ENCODE measurements around the gene SART3. TPM values are rescaled to one million over a fixed set of nuclear protein-coding genes. Genes with fewer than 3 reads are reported as not detected.
"Not testable (repeated sequence)": the region's sequence is repeated elsewhere in the genome, so short reads cannot be mapped to it uniquely, and the experiment has no call there.

The SART3 gene
- total and polyA plus RNA-seq, 5 experiments from 2014 or later, result 33.3 to 95.7 (median 36.6) TPM

- peaks cover 17 to 83% (median 57%) of the 10 kb centered on the region in 4 donors for H3K4me1 Mint-ChIP-seq
- peak; percentile 71 to 93 (median 86) for DNase-seq
- no peaks in the 10 kb centered on the region for H3K9me3 Mint-ChIP-seq
- H3K27me3 Mint-ChIP-seq, result no peaks in the 10 kb centered on the region
- H3K4me3 Mint-ChIP-seq, result peak overlapping the region; percentile 97 to 100 (median 100)
- POLR2A ChIA-PET, result interaction anchor here (1.0 to 11.6 kb wide), 10 partner anchors 14 to 294 kb away, joined by 3 to 217 read pairs (median 8); partner anchors contain the start of genes SELPLG and SSH1
- peak; percentile 60 to 65 for ATAC-seq
- H3K27ac Mint-ChIP-seq, result peak overlapping the region; percentile 92 to 100 (median 100)
- H3K36me3 Mint-ChIP-seq, result peaks cover 4 to 46% (median 14%) of the 10 kb centered on the region in 3 donors
These were observed 2.3 kb upstream of the SART3 start for GRCh38 chr12:108563136-108563803.

DNA sequence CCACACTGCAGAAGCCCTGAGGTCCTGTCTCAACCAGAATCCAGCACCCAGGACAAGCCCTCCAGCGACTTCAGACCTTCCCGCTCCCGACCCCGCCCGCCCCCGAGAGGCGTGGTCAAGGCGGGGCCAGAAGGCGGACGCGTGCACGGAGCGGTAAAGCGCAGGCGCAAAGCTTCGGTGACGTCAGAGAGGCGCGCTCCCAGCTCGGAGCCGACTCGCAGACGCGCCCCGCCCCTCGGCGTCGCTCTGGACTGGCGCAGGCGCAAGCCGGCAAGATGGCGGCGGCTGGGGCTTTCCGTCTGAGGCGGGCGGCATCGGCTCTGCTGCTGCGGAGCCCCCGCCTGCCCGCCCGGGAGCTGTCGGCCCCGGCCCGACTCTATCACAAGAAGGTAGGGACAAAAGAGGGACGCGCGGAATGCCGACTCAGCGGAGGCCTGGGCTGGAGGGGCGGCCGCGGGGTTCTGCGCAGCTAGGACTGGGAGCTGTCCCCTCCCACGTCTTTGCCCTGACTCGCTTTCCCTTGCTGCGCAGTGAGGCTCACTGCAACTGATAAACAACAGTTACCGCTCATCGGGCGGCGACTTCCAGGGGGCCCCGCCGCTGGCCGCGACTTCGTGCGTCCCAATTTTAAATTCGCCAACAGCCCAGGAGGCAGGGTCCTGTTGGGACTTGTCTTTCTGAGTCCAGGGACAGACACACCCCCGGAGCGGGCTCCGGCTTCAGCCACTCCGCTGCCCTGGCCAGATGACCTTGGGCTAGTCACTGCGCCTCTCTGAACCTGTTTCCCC, 1.6 kb upstream of the SART3 start, which contains the start of gene ISCU:
Gene ISCU (plus strand): TSS at position 249 of the 788 bp plus-strand sequence. CDS start 27 bp downstream, at position 276.
- DNase-seq, result peak; percentile 97 to 100 (median 99)
- Mint-ChIP-seq H3K27me3 (no peaks in the 10 kb centered on the region), H3K36me3 (peaks cover 4 to 47% (median 13%) of the 10 kb centered on the region in 3 donors), H3K4me1 (peaks cover 18 to 83% (median 55%) of the 10 kb centered on the region in 4 donors), H3K4me3 (peak within 1 kb of the TSS; percentile 97 to 100 (median 100)), H3K27ac (peak within 1 kb of the TSS; percentile 98 to 100 (median 100)), H3K9me3 (no peaks in the 10 kb centered on the region)
- POLR2A ChIA-PET, result interaction anchor here (0.6 to 11.6 kb wide), 18 partner anchors 12 to 491 kb away, joined by 3 to 217 read pairs (median 3); partner anchors contain the start of genes SELPLG and SSH1
- ATAC-seq, result peak; percentile 67 to 72

GRCh38 chr12:108561852-108562347, 927 bp upstream of the SART3 start:
- Mint-ChIP-seq H3K36me3 (peaks cover 4 to 43% (median 11%) of the 10 kb centered on the region in 3 donors), H3K4me1 (peaks cover 20 to 83% (median 55%) of the 10 kb centered on the region in 4 donors)
- ATAC-seq, result peak in 1 of 2 donors; percentile 3

DNA sequence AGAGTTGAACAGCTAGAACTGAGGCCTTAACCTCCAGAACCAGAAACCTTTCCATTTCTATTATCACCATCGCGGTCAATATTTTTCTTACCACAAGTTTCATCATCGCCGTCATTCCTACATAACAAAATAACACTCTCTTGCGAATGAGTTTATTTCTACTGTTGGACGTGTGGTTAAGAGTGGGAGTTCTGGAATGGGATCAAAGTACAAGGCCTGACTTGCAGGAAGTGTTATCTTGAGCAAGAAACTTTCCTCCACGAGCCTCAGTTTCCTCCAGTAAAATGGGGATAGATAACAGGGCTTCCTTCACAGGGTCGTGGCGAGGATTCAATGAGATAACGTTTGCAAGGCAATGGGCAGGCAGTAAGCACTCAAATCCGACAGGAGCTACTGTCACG, 652 bp downstream of the SART3 start:
- H3K9me3 Mint-ChIP-seq, result no peaks in the 10 kb centered on the region
- H3K27me3 Mint-ChIP-seq, result no peaks in the 10 kb centered on the region
- ATAC-seq (no peak), DNase-seq (no peak)
- peak overlapping the region; percentile 97 to 100 (median 100) for H3K4me3 Mint-ChIP-seq
- peak overlapping the region; percentile 98 to 100 (median 100) for H3K27ac Mint-ChIP-seq
- POLR2A ChIA-PET, result interaction anchor here (0.6 to 11.6 kb wide), 11 partner anchors 19 to 1604 kb away, joined by 3 to 217 read pairs (median 4); partner anchors contain the start of genes SELPLG, SSH1, TMEM263 and USP30
- H3K4me1 Mint-ChIP-seq, result peaks cover 23 to 84% (median 54%) of the 10 kb centered on the region in 4 donors
- peaks cover 4 to 40% (median 8%) of the 10 kb centered on the region in 3 donors for H3K36me3 Mint-ChIP-seq

More at GRCh38 chr12:108561852-108562347, 927 bp upstream of the SART3 start:
- H3K9me3 Mint-ChIP-seq, result no peaks in the 10 kb centered on the region
- peak overlapping the region; percentile 98 to 100 (median 100) for H3K27ac Mint-ChIP-seq
- POLR2A ChIA-PET, result interaction anchor here (0.6 to 11.6 kb wide), 18 partner anchors 12 to 491 kb away, joined by 3 to 217 read pairs (median 4); partner anchors contain the start of genes SELPLG and SSH1
- no peaks in the 10 kb centered on the region for H3K27me3 Mint-ChIP-seq
- H3K4me3 Mint-ChIP-seq, result peak overlapping the region; percentile 97 to 100 (median 100)
- peak in 1 of 10 donors; percentile 4 for DNase-seq

DNA sequence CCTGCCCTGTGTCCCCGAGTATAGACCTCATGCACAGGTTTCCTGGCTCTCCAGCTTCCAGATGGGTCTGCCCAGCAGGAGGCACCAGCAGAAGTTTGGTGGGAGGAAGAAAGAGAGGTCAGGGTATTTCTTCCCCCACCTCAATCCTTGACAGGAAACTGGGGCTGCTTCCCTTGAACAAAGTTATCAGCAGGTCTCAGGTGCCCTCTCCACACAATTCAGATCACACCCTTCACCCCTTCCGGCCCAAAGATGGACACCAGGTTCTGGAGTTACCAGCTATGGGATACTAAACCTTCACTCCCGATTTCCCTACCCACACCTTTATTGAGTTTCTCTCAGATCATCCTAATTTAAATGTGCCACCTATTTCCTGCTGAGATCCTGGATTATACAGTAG, 1.2 kb downstream of the SART3 start:
- Mint-ChIP-seq H3K4me1 (peaks cover 25 to 84% (median 58%) of the 10 kb centered on the region in 4 donors), H3K27ac (peak overlapping the region; percentile 98 to 100 (median 100)), H3K4me3 (peak overlapping the region; percentile 97 to 100 (median 100)), H3K36me3 (peaks cover 4 to 39% (median 8%) of the 10 kb centered on the region in 3 donors), H3K9me3 (no peaks in the 10 kb centered on the region), H3K27me3 (no peaks in the 10 kb centered on the region)
- POLR2A ChIA-PET, result interaction anchor here (0.6 to 11.6 kb wide), 5 partner anchors 18 to 493 kb away, joined by 3 to 217 read pairs (median 4); partner anchors contain the start of genes SELPLG, SSH1 and USP30
- no peak for DNase-seq
- ATAC-seq, result no peak

- POLR2A ChIA-PET, result interaction anchor here (0.7 to 11.6 kb wide), 2 partner anchors 74 to 903 kb away, joined by 4 to 217 read pairs; partner anchors contain the start of gene SELPLG
- Mint-ChIP-seq H3K27me3 (no peaks in the 10 kb centered on the region), H3K36me3 (peaks cover 4 to 34% (median 6%) of the 10 kb centered on the region in 3 donors), H3K27ac (peak overlapping the region in 8 of 10 donors; percentile 43 to 100 (median 76)), H3K4me3 (peak overlapping the region; percentile 65 to 100 (median 99)), H3K4me1 (peaks cover 25 to 82% (median 61%) of the 10 kb centered on the region in 4 donors), H3K9me3 (no peaks in the 10 kb centered on the region)
- DNase-seq (no peak), ATAC-seq (no peak)
These were observed 1.8 kb downstream of the SART3 start for GRCh38 chr12:108559007-108559655.

GRCh38 chr12:108555383-108555782, 5.6 kb downstream of the SART3 start:
- peaks cover 0 to 44% (median 3%) of the 10 kb centered on the region in 3 donors for H3K36me3 Mint-ChIP-seq
- H3K9me3 Mint-ChIP-seq, ATAC-seq, H3K27ac Mint-ChIP-seq, DNase-seq, POLR2A ChIA-PET, H3K27me3 Mint-ChIP-seq: not testable (repeated sequence)
- H3K4me3 Mint-ChIP-seq, result peak overlapping the region in 6 of 10 donors; percentile 7 to 42 (median 34)
- peaks cover 37 to 91% (median 81%) of the 10 kb centered on the region in 4 donors for H3K4me1 Mint-ChIP-seq

DNA sequence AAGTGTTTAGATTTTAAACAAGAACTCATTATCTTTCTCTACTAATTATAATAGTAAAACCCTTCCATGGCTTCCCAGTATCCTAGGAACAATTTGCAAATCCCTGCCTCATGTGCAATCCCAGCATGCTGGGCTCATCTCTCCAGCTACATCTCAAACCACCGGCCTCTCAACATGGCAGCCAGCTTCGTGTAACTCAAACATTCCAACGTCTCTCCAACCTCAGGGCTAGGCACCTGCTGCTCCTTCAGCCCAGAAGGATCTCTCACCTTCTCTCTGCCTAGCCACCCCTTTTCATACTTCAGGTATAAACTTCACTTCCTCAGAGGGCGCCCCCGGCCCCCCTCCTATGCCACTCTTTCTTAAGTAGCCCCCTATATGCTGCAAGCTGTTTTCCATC, 7.2 kb downstream of the SART3 start:
- H3K4me3 Mint-ChIP-seq, result peak overlapping the region in 6 of 10 donors; percentile 20 to 67 (median 40)
- H3K27me3 Mint-ChIP-seq, result no peaks in the 10 kb centered on the region
- peaks cover 0 to 53% (median 3%) of the 10 kb centered on the region in 3 donors for H3K36me3 Mint-ChIP-seq
- peaks cover 32 to 88% (median 78%) of the 10 kb centered on the region in 4 donors for H3K4me1 Mint-ChIP-seq
- ATAC-seq (no peak), DNase-seq (no peak)
- H3K9me3 Mint-ChIP-seq, result no peaks in the 10 kb centered on the region
- peak overlapping the region in 2 of 10 donors; percentile 4 to 85 for H3K27ac Mint-ChIP-seq
- POLR2A ChIA-PET, result no interaction called here

GRCh38 chr12:108551535-108551934, 9.4 kb downstream of the SART3 start:
- DNase-seq, result no peak
- no peak for ATAC-seq
- peak overlapping the region in 8 of 10 donors; percentile 2 to 48 (median 19) for H3K27ac Mint-ChIP-seq
- POLR2A ChIA-PET, result no interaction called here
- H3K36me3 Mint-ChIP-seq, result peaks cover 0 to 58% (median 5%) of the 10 kb centered on the region in 3 donors
- peak overlapping the region in 9 of 10 donors; percentile 16 to 67 (median 50) for H3K4me3 Mint-ChIP-seq
- no peaks in the 10 kb centered on the region for H3K9me3 Mint-ChIP-seq
- H3K4me1 Mint-ChIP-seq, result peaks cover 24 to 77% (median 67%) of the 10 kb centered on the region in 4 donors
- no peaks in the 10 kb centered on the region for H3K27me3 Mint-ChIP-seq

- H3K4me1 Mint-ChIP-seq, result peaks cover 28 to 58% (median 57%) of the 10 kb centered on the region in 4 donors
- no peaks in the 10 kb centered on the region for H3K9me3 Mint-ChIP-seq
- H3K27ac Mint-ChIP-seq, result peak overlapping the region in 1 of 10 donors; percentile 63
- POLR2A ChIA-PET, result interaction anchor here (0.6 to 1.9 kb wide), 4 partner anchors 13 to 864 kb away, joined by 3 to 5 read pairs (median 4); partner anchors contain the start of genes ISCU, PWP1 and SART3
- no peaks in the 10 kb centered on the region for H3K27me3 Mint-ChIP-seq
- ATAC-seq (no peak), DNase-seq (no peak)
- peaks cover 0 to 69% (median 7%) of the 10 kb centered on the region in 3 donors for H3K36me3 Mint-ChIP-seq
- H3K4me3 Mint-ChIP-seq, result no peak overlapping the region
These were observed 11.9 kb downstream of the SART3 start for GRCh38 chr12:108548954-108549521.

DNA sequence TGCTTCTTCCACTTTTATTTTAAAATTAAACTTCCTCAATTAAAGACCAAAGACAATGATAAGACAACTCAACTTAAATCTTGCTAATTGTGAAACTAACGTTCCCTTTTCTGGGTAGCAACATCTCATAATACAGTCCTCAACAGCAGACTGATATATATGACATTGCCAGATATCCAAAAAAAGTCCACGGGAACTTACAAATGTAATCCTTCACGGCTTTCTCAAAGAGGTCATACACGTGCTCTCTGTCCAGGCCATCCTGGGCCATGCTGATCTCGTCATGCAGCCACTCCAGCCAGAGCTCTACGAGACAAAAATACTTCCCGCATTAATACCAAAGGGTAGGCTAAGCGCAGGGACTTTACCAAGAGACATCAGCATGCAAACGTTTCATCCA, 13.3 kb downstream of the SART3 start:
- H3K27ac Mint-ChIP-seq, result peak overlapping the region in 1 of 10 donors; percentile 40
- H3K4me3 Mint-ChIP-seq, result no peak overlapping the region
- H3K27me3 Mint-ChIP-seq, result no peaks in the 10 kb centered on the region
- POLR2A ChIA-PET, result no interaction called here
- H3K9me3 Mint-ChIP-seq, result no peaks in the 10 kb centered on the region
- DNase-seq (no peak), ATAC-seq (no peak)
- peaks cover 0 to 73% (median 11%) of the 10 kb centered on the region in 3 donors for H3K36me3 Mint-ChIP-seq
- H3K4me1 Mint-ChIP-seq, result peaks cover 22 to 55% (median 47%) of the 10 kb centered on the region in 4 donors

Data from naive thymus-derived CD8-positive, alpha-beta T cell (primary cell).